Ovary (tissue), 9 donors: Measurements from ENCODE around the gene RAB43. TPM values are rescaled to one million over a fixed set of nuclear protein-coding genes. Genes with fewer than 3 reads are reported as not detected.
"Not testable (repeated sequence)": the region's sequence is repeated elsewhere in the genome, so short reads cannot be mapped to it uniquely, and the experiment has no call there.

Source experiments
- DNase-seq, 5 donors: peaks; one replicate each; pipeline ENCODE4 v3.0.0-alpha.2; 2019 to 2020
- H3K27ac ChIP-seq, 2 donors: fragments of 200-600 bp; one replicate each; pipeline versions ENCODE4 v1.5.1 to v1.8.0; 2019 to 2022
- H3K27me3 ChIP-seq: fragments of 200-600 bp; one replicate; pipeline ENCODE4 v1.8.0; 2022
- H3K36me3 ChIP-seq: fragments of 200-600 bp; sonication (generic); one replicate; pipeline ENCODE4 v1.5.1; 2019
- H3K4me1 ChIP-seq: one replicate; pipeline ENCODE4 v1.8.1; 2013; ENCODE audit warnings: mild to moderate bottlenecking, moderate library complexity; ENCODE audit not compliant: insufficient read depth
- H3K4me3 ChIP-seq: fragments of 200-600 bp; sonication (generic); one replicate; pipeline ENCODE4 v1.5.1; 2017
- H3K9me3 ChIP-seq, 2 donors: fragments of 200-600 bp in 1 of 2; sonication (generic) in 1 of 2; one replicate each; pipeline versions ENCODE4 v1.5.1 to v1.8.1; 2013 to 2019; ENCODE audit warnings: mild to moderate bottlenecking in 1 of 2, moderate library complexity in 1 of 2
- CTCF ChIP-seq, 3 donors: fragments of 450-650 bp in 2 of 3; fragments of 200-600 bp in 1 of 3; IDR thresholded peaks; one replicate each; pipeline versions ENCODE4 v1.5.1 to v1.8.0; 2016 to 2022; ENCODE audit warnings: antibody characterized with exemption in 3 of 3, mild to moderate bottlenecking in 1 of 3
- EP300 ChIP-seq: sonication (generic); formaldehyde crosslinking; IDR thresholded peaks from one replicate; pipeline ENCODE4 v1.6.1; 2017; ENCODE audit warnings: antibody characterized with exemption
- POLR2A ChIP-seq: fragments of 450-650 bp; IDR thresholded peaks from one replicate; pipeline ENCODE4 v1.6.1; 2017; ENCODE audit warnings: antibody characterized with exemption, mild to moderate bottlenecking, moderate library complexity
- WGBS, 3 donors: extraction: QIAGEN DNeasy Blood & Tissue Kit in 1 of 3; methylation state at CpG; one replicate each; pipeline versions ENCODE4 v1.1.5 to v1.1.7; 2013 to 2017; 5-methylcytosine and 5-hydroxymethylcytosine counted together
- intact Hi-C, 4 donors: fragments of 100-400 bp; cut with DNase I; formaldehyde crosslinking; loops; one replicate each; pipeline versions ENCODE4 v1.11.0 to v1.15.1; 2022 to 2023
- polyA plus RNA-seq, 2 donors: library from polyadenylated mRNA; stranded (reverse); fragments of 200-250 nt in 1 of 2; fragments of 350-450 nt in 1 of 2; fragmentation: Illumina TruSeq in 1 of 2; extraction: RNeasy Lipid Tissue Mini Kit (QIAGEN cat#74804) in 1 of 2; gene quantifications; one replicate each; pipeline ENCODE4 v1.2.3, GENCODE V29; 2013 to 2014
- total RNA-seq, 7 donors: library from RNA; depleted of rRNA in 2 of 7; stranded (reverse); fragments of >200 nt in 2 of 7; fragmentation: NEBNext Ultra II Directional in 3 of 7; extraction: Animal tissue kit (Norgen Biotek cat#: 25700) in 3 of 7; gene quantifications; one replicate each; pipeline versions ENCODE4 v1.1.0 to v1.2.4, GENCODE V29; 2016 to 2023
- donor health status: DM: no; HTN: no; CAD: no; lungs with moderate emphysema.
- donor health status: DM: no; HTN: no; CAD: no.
- donor health status: Bipolar disorder and iron deficiency.
- donor health status: DM: yes; HTN: yes; CAD: no.
- donor health status: DM: no; HTN: no; CAD: no.
- donor health status: DM: yes; HTN: yes; CAD: no.

The RAB43 gene
- total and polyA plus RNA-seq, 9 donors, result 0.88 to 37.7 (median 23.4) TPM

- no peak overlapping the region for H3K4me3 ChIP-seq
- DNase-seq, result no peak
- H3K27ac ChIP-seq, result no peak overlapping the region
- H3K36me3 ChIP-seq, result no peaks in the 10 kb centered on the region
- H3K27me3 ChIP-seq, result no peaks in the 10 kb centered on the region
- H3K9me3 ChIP-seq, result no peaks in the 10 kb centered on the region
- intact Hi-C loops, result no loop called here
- no peak for TF ChIP-seq POLR2A
- TF ChIP-seq CTCF (IDR thresholded peaks at IDR 0.05), result no peak
- no peak for TF ChIP-seq EP300
- H3K4me1 ChIP-seq, result peaks cover 13% of the 10 kb centered on the region
Observed at GRCh38 chr3:129117134-129117533, 4.5 kb downstream of the RAB43 start.

GRCh38 chr3:129116482-129116946 lies 5.1 kb downstream of the RAB43 start:
- Histone ChIP-seq H3K27me3 (no peaks in the 10 kb centered on the region), H3K36me3 (no peaks in the 10 kb centered on the region), H3K4me3 (no peak overlapping the region), H3K4me1 (peaks cover 14% of the 10 kb centered on the region), H3K9me3 (no peaks in the 10 kb centered on the region), H3K27ac (no peak overlapping the region)
- DNase-seq, result peak in 1 of 5 donors; percentile 19
- 5 to 40% (median 9%) methylated on average over 5 of the region's 5 CpGs for WGBS, 3 donors
- intact Hi-C loops, result no loop called here
- TF ChIP-seq POLR2A (no peak), CTCF (IDR thresholded peaks at IDR 0.05) (no peak), EP300 (no peak)

DNA sequence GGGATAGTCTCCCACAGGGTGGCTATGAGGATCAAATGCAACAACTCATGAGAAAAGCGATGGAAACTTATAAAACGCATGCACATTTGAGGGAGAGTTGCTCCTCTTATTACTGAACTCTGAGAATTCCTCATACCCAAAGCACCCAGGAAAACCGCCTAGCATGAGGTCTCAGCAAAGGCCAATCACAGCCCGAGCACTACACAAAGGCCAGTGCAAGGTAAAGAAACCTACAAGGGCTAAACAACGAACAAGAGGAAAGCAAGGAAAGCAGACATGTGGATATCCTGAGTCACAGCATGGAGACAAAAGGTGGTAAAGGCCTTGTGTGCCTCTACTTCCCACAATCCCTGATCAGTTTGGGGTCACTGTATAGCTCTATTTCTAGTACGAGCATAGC lies 7.1 kb downstream of the RAB43 start:
- intact Hi-C loops, result no loop called here

GRCh38 chr3:129112308-129113052 lies 9.1 kb downstream of the RAB43 start:
- TF ChIP-seq CTCF (IDR thresholded peaks at IDR 0.05), result no peak
- TF ChIP-seq POLR2A, result no peak
- no peak for TF ChIP-seq EP300

More for the DNA sequence above, 7.1 kb downstream of the RAB43 start:
- peaks cover 12% of the 10 kb centered on the region for H3K4me1 ChIP-seq
- H3K27me3 ChIP-seq, result no peaks in the 10 kb centered on the region
- no peak overlapping the region for H3K27ac ChIP-seq
- H3K4me3 ChIP-seq, result no peak overlapping the region
- no peak for DNase-seq
- 90 to 92% (median 91%) methylated on average over 6 of the region's 6 CpGs for WGBS, 3 donors
- no peak for TF ChIP-seq POLR2A
- no peak for TF ChIP-seq CTCF (IDR thresholded peaks at IDR 0.05)
- TF ChIP-seq EP300, result no peak
- H3K36me3 ChIP-seq, result no peaks in the 10 kb centered on the region
- no peaks in the 10 kb centered on the region for H3K9me3 ChIP-seq

DNA sequence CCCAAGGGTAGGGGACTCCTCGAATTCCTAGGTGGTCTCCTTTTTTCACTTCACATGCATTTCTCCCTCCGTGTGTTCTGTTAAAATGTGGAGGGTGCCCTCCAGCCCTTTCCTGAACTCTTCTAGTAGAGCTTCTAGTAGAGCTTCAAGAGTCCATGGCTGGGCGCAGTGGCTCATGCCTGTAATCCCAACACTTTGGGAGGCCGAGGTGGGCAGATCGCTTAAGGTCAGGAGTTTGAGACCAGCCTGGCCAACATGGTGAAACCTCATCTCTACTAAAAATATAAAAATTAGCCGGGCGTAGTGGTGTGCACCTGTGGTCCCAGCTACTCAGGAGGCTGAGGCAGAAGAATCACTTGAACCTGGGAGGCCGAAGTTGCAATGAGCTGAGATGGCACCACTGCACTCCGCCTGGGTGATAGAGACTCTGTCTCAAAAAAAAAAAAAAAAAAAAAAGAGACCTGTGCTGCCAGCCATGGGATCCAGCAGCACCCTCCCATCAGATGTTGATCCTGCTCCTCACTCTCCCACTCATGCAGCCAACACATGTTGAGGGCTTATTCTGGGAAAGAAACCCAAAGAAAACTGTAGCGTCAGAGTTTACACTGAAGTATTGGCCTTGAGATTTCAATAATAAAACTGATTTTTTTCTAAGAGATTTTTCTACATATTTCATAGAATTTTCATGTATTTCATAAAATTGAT lies 10.4 kb downstream of the RAB43 start:
- Histone ChIP-seq H3K27ac (peak overlapping the region in 1 of 2 donors; percentile 36), H3K4me1 (peaks cover 13% of the 10 kb centered on the region)
- H3K36me3 ChIP-seq, DNase-seq, H3K4me3 ChIP-seq, intact Hi-C loops, H3K27me3 ChIP-seq, H3K9me3 ChIP-seq: not testable (repeated sequence)
- WGBS, 3 donors, result 72 to 88% (median 77%) methylated on average over 10 of the region's 10 CpGs

More at GRCh38 chr3:129112308-129113052, 9.1 kb downstream of the RAB43 start:
- Histone ChIP-seq H3K27ac (no peak overlapping the region), H3K9me3 (no peaks in the 10 kb centered on the region), H3K27me3 (no peaks in the 10 kb centered on the region), H3K4me3 (no peak overlapping the region), H3K4me1 (peaks cover 13% of the 10 kb centered on the region), H3K36me3 (no peaks in the 10 kb centered on the region)
- intact Hi-C loops, result no loop called here
- DNase-seq, result no peak
- WGBS, 3 donors, result 84 to 86% (median 85%) methylated on average over 3 of the region's 3 CpGs
